ENCODE results near the gene EDEM1. TPM values are rescaled to one million over a fixed set of nuclear protein-coding genes. Genes with fewer than 3 reads are reported as not detected.

Gene EDEM1
- polyA plus RNA-seq, 1 of the 3 experiments (the other 2 are of a cell fraction), result 25.2 TPM

DNA sequence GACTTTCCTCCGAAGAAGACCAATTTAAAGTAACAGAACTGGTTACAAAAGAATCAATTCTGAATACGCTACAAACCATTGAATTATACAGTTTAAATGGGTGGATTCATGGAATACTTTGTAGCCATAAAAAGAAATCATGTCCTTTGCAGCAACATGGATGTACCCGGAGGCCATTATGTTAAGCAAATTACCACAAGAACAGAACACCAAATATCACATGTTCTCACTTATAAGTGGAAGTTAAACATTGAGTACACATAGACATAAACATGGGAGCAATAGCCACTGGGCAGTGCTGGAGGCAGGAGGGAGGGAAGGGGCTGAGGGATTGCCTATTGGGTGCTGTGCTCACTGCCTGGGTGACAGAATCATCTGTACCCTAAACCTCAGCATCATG lies 61.3 kb downstream of the EDEM1 start:
- H3K4me1 ChIP-seq (ENCODE audit: control insufficient read depth in 1 of 2, insufficient read depth in 2 of 2, low read depth in 1 of 2, low read length in 1 of 2), result peaks cover 0 to 3% of the 10 kb centered on the region in 2 experiments; a peak in 2 of 4 replicates
- ChIA-PET POLR2A (no interaction called here), CTCF (no interaction called here)
- no peaks in the 10 kb centered on the region for H4K20me1 ChIP-seq (ENCODE audit: insufficient read depth)
- H3K9ac ChIP-seq, result no peak overlapping the region
- H3K4me2 ChIP-seq, result no peak overlapping the region
- H3K36me3 ChIP-seq (replicated peaks in 1 of 2; ENCODE audit: control insufficient read depth in 1 of 2, insufficient read depth in 2 of 2, low read length in 1 of 2), result no peaks in the 10 kb centered on the region
- no peaks in the 10 kb centered on the region for H3F3A ChIP-seq (replicated peaks; ENCODE audit: insufficient read depth)
- no peak overlapping the region for H3K4me3 ChIP-seq (ENCODE audit: low read depth in 2 of 2, low read length in 1 of 2)
- H2AFZ ChIP-seq (ENCODE audit: low read depth), result no peak overlapping the region
- no peaks in the 10 kb centered on the region for H3K9me3 ChIP-seq
- no peaks in the 10 kb centered on the region for H3K27me3 ChIP-seq (ENCODE audit: insufficient read depth)
- no peaks in the 10 kb centered on the region for H3K9me2 ChIP-seq
- no peaks in the 10 kb centered on the region for H3K79me2 ChIP-seq (ENCODE audit: insufficient read depth)
- DNase-seq, result no peak
- no peak for TF ChIP-seq NRF1 (IDR thresholded peaks at IDR 0.05; ENCODE audit: low read depth, low read length)
- TF ChIP-seq RCOR1 (IDR thresholded peaks at IDR 0.05; ENCODE audit: low read length), result no peak
- TF ChIP-seq, protein P1, sequence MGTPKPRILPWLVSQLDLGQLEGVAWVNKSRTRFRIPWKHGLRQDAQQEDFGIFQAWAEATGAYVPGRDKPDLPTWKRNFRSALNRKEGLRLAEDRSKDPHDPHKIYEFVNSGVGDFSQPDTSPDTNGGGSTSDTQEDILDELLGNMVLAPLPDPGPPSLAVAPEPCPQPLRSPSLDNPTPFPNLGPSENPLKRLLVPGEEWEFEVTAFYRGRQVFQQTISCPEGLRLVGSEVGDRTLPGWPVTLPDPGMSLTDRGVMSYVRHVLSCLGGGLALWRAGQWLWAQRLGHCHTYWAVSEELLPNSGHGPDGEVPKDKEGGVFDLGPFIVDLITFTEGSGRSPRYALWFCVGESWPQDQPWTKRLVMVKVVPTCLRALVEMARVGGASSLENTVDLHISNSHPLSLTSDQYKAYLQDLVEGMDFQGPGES (IDR thresholded peaks at IDR 0.05; ENCODE audit: low read depth, low read length), result no peak
- TF ChIP-seq EZH2phosphoT487 (IDR thresholded peaks at IDR 0.05; ENCODE audit: borderline replicate concordance, low read depth), result no peak
- TF ChIP-seq, protein P2, sequence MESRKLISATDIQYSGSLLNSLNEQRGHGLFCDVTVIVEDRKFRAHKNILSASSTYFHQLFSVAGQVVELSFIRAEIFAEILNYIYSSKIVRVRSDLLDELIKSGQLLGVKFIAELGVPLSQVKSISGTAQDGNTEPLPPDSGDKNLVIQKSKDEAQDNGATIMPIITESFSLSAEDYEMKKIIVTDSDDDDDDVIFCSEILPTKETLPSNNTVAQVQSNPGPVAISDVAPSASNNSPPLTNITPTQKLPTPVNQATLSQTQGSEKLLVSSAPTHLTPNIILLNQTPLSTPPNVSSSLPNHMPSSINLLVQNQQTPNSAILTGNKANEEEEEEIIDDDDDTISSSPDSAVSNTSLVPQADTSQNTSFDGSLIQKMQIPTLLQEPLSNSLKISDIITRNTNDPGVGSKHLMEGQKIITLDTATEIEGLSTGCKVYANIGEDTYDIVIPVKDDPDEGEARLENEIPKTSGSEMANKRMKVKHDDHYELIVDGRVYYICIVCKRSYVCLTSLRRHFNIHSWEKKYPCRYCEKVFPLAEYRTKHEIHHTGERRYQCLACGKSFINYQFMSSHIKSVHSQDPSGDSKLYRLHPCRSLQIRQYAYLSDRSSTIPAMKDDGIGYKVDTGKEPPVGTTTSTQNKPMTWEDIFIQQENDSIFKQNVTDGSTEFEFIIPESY (IDR thresholded peaks at IDR 0.05; ENCODE audit: borderline replicate concordance, low read depth), result no peak
- no peak for TF ChIP-seq MEF2A (IDR thresholded peaks at IDR 0.05; ENCODE audit: borderline replicate concordance, low read depth)
- no peak for TF ChIP-seq CTCF (IDR thresholded peaks at IDR 0.05)
- WGBS (ENCODE audit: low lambda C conversion rate), result 78% methylated on average over 3 of the region's 3 CpGs
- no peak overlapping the region for H3K27ac ChIP-seq (ENCODE audit: low read depth in 2 of 2, low read length in 1 of 2)

DNA sequence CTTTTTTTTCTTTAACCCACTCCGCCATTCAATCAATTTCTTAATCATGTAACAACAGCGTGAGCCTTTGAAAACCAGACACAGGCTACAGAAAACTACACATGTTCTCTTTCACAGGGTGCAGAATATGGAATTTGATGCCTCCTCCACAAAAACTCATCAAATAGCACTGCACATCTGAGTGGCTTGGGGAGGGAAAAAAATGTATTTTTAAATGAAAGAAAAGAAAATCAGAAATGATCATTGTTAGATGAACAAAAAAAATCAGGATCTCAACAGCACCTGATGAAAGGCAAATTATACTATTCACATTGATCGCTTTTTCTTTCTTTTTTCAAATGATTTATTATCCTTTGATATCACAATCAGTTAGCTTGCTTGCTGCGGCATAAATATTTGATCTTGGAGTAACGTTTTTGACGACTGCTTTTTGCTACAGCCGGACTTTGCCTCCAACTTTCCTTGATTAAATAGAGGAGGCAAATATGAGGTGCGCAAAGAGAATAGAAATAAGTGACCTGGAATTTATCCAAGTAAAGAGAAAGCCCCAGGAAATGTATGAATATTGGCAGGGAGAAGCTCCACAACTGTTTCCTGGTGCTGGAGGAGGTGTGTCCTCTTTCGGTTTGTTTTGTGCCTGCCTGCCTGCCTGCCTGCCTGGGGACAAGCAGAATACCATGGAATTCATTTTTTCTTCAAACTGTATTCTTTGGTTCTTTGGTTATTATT lies 63.1 kb downstream of the EDEM1 start:
- no peak overlapping the region for H3K27ac ChIP-seq (ENCODE audit: low read depth in 2 of 2, low read length in 1 of 2)
- 28% methylated on average over 9 of the region's 9 CpGs for WGBS (ENCODE audit: low lambda C conversion rate)
- POLR2A ChIA-PET, result no interaction called here
- no peak for TF ChIP-seq POLR2AphosphoS5 (IDR thresholded peaks at IDR 0.05; ENCODE audit: low read depth, low read length)
- TF ChIP-seq, protein P3, sequence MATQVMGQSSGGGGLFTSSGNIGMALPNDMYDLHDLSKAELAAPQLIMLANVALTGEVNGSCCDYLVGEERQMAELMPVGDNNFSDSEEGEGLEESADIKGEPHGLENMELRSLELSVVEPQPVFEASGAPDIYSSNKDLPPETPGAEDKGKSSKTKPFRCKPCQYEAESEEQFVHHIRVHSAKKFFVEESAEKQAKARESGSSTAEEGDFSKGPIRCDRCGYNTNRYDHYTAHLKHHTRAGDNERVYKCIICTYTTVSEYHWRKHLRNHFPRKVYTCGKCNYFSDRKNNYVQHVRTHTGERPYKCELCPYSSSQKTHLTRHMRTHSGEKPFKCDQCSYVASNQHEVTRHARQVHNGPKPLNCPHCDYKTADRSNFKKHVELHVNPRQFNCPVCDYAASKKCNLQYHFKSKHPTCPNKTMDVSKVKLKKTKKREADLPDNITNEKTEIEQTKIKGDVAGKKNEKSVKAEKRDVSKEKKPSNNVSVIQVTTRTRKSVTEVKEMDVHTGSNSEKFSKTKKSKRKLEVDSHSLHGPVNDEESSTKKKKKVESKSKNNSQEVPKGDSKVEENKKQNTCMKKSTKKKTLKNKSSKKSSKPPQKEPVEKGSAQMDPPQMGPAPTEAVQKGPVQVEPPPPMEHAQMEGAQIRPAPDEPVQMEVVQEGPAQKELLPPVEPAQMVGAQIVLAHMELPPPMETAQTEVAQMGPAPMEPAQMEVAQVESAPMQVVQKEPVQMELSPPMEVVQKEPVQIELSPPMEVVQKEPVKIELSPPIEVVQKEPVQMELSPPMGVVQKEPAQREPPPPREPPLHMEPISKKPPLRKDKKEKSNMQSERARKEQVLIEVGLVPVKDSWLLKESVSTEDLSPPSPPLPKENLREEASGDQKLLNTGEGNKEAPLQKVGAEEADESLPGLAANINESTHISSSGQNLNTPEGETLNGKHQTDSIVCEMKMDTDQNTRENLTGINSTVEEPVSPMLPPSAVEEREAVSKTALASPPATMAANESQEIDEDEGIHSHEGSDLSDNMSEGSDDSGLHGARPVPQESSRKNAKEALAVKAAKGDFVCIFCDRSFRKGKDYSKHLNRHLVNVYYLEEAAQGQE (IDR thresholded peaks at IDR 0.05; ENCODE audit: low read depth, low read length), result no peak
- no peak for TF ChIP-seq MXI1 (IDR thresholded peaks at IDR 0.05; ENCODE audit: low read depth, low read length)
- no peak for TF ChIP-seq TCF12 (IDR thresholded peaks at IDR 0.05)
- TF ChIP-seq EP300 (IDR thresholded peaks at IDR 0.05; ENCODE audit: borderline replicate concordance in 1 of 2, low read depth in 1 of 2, low read length in 1 of 2), result no peak
- no peak for TF ChIP-seq RXRA (IDR thresholded peaks at IDR 0.05; ENCODE audit: borderline replicate concordance, low read depth)
- no peak for TF ChIP-seq EZH2phosphoT487 (IDR thresholded peaks at IDR 0.05; ENCODE audit: borderline replicate concordance, low read depth)
- no peak for TF ChIP-seq FOXJ3 (CRISPR knock-in tag; IDR thresholded peaks at IDR 0.05)
- TF ChIP-seq YY1 (IDR thresholded peaks at IDR 0.05; ENCODE audit: low read depth), result no peak
- no peak for TF ChIP-seq RFX5 (IDR thresholded peaks at IDR 0.05; ENCODE audit: low read length)
- peak; percentile 37 for DNase-seq
- H4K20me1 ChIP-seq (ENCODE audit: insufficient read depth), result no peaks in the 10 kb centered on the region
- no peaks in the 10 kb centered on the region for H3F3A ChIP-seq (replicated peaks; ENCODE audit: insufficient read depth)
- H2AFZ ChIP-seq (ENCODE audit: low read depth), result peak overlapping the region; percentile 79; the same call in 1 of the 2 replicates
- no peaks in the 10 kb centered on the region for H3K79me2 ChIP-seq (ENCODE audit: insufficient read depth)
- no peaks in the 10 kb centered on the region for H3K27me3 ChIP-seq (ENCODE audit: insufficient read depth)
- H3K9me3 ChIP-seq, result no peaks in the 10 kb centered on the region
- H3K9ac ChIP-seq, result no peak overlapping the region
- H3K4me2 ChIP-seq, result peak overlapping the region; percentile 42; the same call in 1 of the 2 replicates
- peaks cover 0 to 3% of the 10 kb centered on the region in 2 experiments; a peak in 2 of 4 replicates for H3K4me1 ChIP-seq (ENCODE audit: control insufficient read depth in 1 of 2, insufficient read depth in 2 of 2, low read depth in 1 of 2, low read length in 1 of 2)
- peak overlapping the region; percentile 35 to 50; a peak in 3 of 4 replicates for H3K4me3 ChIP-seq (ENCODE audit: low read depth in 2 of 2, low read length in 1 of 2)
- H3K36me3 ChIP-seq (replicated peaks in 1 of 2; ENCODE audit: control insufficient read depth in 1 of 2, insufficient read depth in 2 of 2, low read length in 1 of 2), result no peaks in the 10 kb centered on the region
- H3K9me2 ChIP-seq, result no peaks in the 10 kb centered on the region
- CTCF ChIA-PET, result interaction anchor here (0.6 kb wide), 1 partner anchor 729 kb away, joined by 3 read pairs; no protein-coding TSS in a partner anchor

All from SK-N-SH (cell line).